Measurements from ENCODE around the gene SEMA6A. TPM values are rescaled to one million over a fixed set of nuclear protein-coding genes. Genes with fewer than 3 reads are reported as not detected.

Gene SEMA6A
- total RNA-seq, 1 experiment from 2014 or later: 406 TPM

DNA sequence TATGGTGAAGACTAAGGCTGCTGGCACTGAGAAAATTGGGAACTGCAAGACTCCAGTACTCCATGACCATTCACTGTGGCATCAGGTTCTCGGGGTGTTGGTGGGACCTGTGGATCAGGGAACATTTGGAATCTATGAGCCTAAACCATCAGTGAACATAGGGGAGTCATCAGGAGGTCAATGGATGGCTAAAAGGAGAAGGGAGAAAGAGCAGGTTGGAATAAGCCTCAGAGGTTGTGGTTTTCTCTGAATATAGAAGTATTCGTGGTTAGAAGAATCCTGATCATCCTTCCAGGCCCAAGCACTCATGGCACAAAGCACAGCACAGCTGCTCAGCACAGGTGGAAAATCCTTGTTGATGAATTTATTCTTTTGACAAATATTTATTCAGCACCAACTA lies 156.6 kb downstream of the SEMA6A start:
- Mint-ChIP-seq H3K27ac (no peak overlapping the region), H3K4me1 (peaks cover 8% of the 10 kb centered on the region), H3K9me3 (no peaks in the 10 kb centered on the region), H3K27me3 (ENCODE audit: low read depth) (no peaks in the 10 kb centered on the region; the same call in 1 of the 2 replicates), H3K4me3 (no peak overlapping the region), H3K36me3 (no peaks in the 10 kb centered on the region)
- no peak for ATAC-seq
- CTCF ChIA-PET: no interaction called here
- no peak for TF ChIP-seq SMAD3 (CRISPR knock-in tag; IDR thresholded peaks at IDR 0.05; ENCODE audit: borderline replicate concordance)
- TF ChIP-seq, protein P1, sequence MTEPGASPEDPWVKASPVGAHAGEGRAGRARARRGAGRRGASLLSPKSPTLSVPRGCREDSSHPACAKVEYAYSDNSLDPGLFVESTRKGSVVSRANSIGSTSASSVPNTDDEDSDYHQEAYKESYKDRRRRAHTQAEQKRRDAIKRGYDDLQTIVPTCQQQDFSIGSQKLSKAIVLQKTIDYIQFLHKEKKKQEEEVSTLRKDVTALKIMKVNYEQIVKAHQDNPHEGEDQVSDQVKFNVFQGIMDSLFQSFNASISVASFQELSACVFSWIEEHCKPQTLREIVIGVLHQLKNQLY (CRISPR knock-in tag; IDR thresholded peaks at IDR 0.05): no peak
- no peak for TF ChIP-seq KAT7 (CRISPR knock-in tag; IDR thresholded peaks at IDR 0.05; ENCODE audit: borderline replicate concordance)
- TF ChIP-seq ZNF532 (CRISPR knock-in tag; IDR thresholded peaks at IDR 0.05; ENCODE audit: borderline replicate concordance): no peak
- DNase-seq (ENCODE audit: low spot score): no peak
- POLR2A ChIA-PET: no interaction called here

DNA sequence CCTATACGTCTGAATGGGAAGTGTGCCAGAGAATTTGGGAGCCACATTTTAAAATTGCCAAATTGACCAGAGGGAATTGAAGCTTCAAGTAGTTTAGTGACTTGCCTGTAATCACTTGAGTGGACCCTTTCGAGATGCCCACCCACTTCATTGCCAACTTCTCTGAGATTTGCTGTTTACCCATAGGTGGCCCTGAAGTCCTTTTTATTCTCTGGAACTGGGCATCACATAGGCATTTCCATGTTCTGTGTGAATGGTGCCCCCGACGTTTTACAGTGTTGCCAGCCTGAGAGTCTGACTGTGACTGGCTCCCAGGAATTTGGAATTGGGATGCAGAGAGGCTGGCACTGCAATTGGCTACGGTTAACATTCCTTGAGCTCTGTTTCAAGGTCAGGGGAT lies 158.6 kb downstream of the SEMA6A start:
- no peaks in the 10 kb centered on the region for H3K27me3 Mint-ChIP-seq (ENCODE audit: low read depth)
- no peaks in the 10 kb centered on the region for H3K9me3 Mint-ChIP-seq
- H3K36me3 Mint-ChIP-seq: no peaks in the 10 kb centered on the region
- CTCF ChIA-PET: no interaction called here
- H3K27ac Mint-ChIP-seq: no peak overlapping the region
- TF ChIP-seq STAT6 (CRISPR knock-in tag; conservative IDR thresholded peaks at IDR 0.05; ENCODE audit: low read depth) (no peak), KAT7 (CRISPR knock-in tag; IDR thresholded peaks at IDR 0.05; ENCODE audit: borderline replicate concordance) (no peak), GABPB1 (CRISPR knock-in tag; IDR thresholded peaks at IDR 0.05) (no peak), PREB (CRISPR knock-in tag; IDR thresholded peaks at IDR 0.05; ENCODE audit: borderline replicate concordance) (no peak), TP53 (CRISPR knock-in tag; IDR thresholded peaks at IDR 0.05) (no peak), ZNF138 (CRISPR knock-in tag; conservative IDR thresholded peaks at IDR 0.05) (no peak), CREM (CRISPR knock-in tag; IDR thresholded peaks at IDR 0.05) (no peak), TEAD4 (CRISPR knock-in tag; IDR thresholded peaks at IDR 0.05) (no peak)
- TF ChIP-seq, protein P2, sequence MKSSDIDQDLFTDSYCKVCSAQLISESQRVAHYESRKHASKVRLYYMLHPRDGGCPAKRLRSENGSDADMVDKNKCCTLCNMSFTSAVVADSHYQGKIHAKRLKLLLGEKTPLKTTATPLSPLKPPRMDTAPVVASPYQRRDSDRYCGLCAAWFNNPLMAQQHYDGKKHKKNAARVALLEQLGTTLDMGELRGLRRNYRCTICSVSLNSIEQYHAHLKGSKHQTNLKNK (CRISPR knock-in tag; IDR thresholded peaks at IDR 0.05): no peak
- DNase-seq (ENCODE audit: low spot score) (no peak), ATAC-seq (no peak)
- no peak overlapping the region for H3K4me3 Mint-ChIP-seq
- peaks cover 8% of the 10 kb centered on the region for H3K4me1 Mint-ChIP-seq
- POLR2A ChIA-PET: no interaction called here

- Mint-ChIP-seq H3K4me1 (peaks cover 8% of the 10 kb centered on the region), H3K27me3 (ENCODE audit: low read depth) (no peaks in the 10 kb centered on the region), H3K27ac (no peak overlapping the region), H3K36me3 (no peaks in the 10 kb centered on the region), H3K4me3 (no peak overlapping the region), H3K9me3 (no peaks in the 10 kb centered on the region)
- DNase-seq (ENCODE audit: low spot score): no peak
- no peak for ATAC-seq
- POLR2A ChIA-PET: interaction anchor here (0.6 kb wide), 1 partner anchor 183 kb away, joined by 4 read pairs; no protein-coding TSS in a partner anchor
- CTCF ChIA-PET: no interaction called here
- TF ChIP-seq ZBTB21 (CRISPR knock-in tag; IDR thresholded peaks at IDR 0.05; ENCODE audit: borderline replicate concordance) (no peak), FOXK1 (CRISPR knock-in tag; IDR thresholded peaks at IDR 0.05) (no peak), EMX1 (CRISPR knock-in tag; IDR thresholded peaks at IDR 0.05) (no peak), ZNF219 (CRISPR knock-in tag; IDR thresholded peaks at IDR 0.05; ENCODE audit: borderline replicate concordance) (no peak), RELA (CRISPR knock-in tag; IDR thresholded peaks at IDR 0.05; ENCODE audit: borderline replicate concordance) (no peak), IRF2 (CRISPR knock-in tag; IDR thresholded peaks at IDR 0.05; ENCODE audit: borderline replicate concordance, low read depth) (no peak), E2F5 (CRISPR knock-in tag; IDR thresholded peaks at IDR 0.05) (no peak), ATF1 (CRISPR knock-in tag; IDR thresholded peaks at IDR 0.05) (no peak)
- TF ChIP-seq, protein P3, sequence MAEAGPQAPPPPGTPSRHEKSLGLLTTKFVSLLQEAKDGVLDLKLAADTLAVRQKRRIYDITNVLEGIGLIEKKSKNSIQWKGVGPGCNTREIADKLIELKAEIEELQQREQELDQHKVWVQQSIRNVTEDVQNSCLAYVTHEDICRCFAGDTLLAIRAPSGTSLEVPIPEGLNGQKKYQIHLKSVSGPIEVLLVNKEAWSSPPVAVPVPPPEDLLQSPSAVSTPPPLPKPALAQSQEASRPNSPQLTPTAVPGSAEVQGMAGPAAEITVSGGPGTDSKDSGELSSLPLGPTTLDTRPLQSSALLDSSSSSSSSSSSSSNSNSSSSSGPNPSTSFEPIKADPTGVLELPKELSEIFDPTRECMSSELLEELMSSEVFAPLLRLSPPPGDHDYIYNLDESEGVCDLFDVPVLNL (CRISPR knock-in tag; IDR thresholded peaks at IDR 0.05; ENCODE audit: borderline replicate concordance, low read depth): no peak
Observed at GRCh38 chr5:116415182-116415581, 159.4 kb downstream of the SEMA6A start.
